ENCODE results near the gene WDR26. TPM values are rescaled to one million over a fixed set of nuclear protein-coding genes. Genes with fewer than 3 reads are reported as not detected.

The WDR26 gene
- total and polyA plus RNA-seq, 9 of the 15 experiments (the other 6 are each of a cell fraction or from before 2014, with no cell fraction given) = 11.5 to 66.0 (median 39.8) TPM

- TF ChIP-seq KLF1 (tag; IDR thresholded peaks at IDR 0.05) (no peak), TCF7L2 (IDR thresholded peaks at IDR 0.05; ENCODE audit: low read depth, low read length) (no peak), ZBTB49 (CRISPR knock-in tag; IDR thresholded peaks at IDR 0.05; ENCODE audit: borderline replicate concordance) (no peak), HNRNPL (IDR thresholded peaks at IDR 0.05; ENCODE audit: low read depth, low read length) (no peak), MEF2D (tag; conservative IDR thresholded peaks at IDR 0.05; ENCODE audit: low read depth) (peak; percentile 38; the same call in 1 of the 2 replicates), ZNF134 (CRISPR knock-in tag; conservative IDR thresholded peaks at IDR 0.05) (no peak), ZNF695 (CRISPR knock-in tag; IDR thresholded peaks at IDR 0.05) (no peak), EWSR1 (IDR thresholded peaks at IDR 0.05; ENCODE audit: borderline replicate concordance, low read depth, partially characterized antibody) (no peak), ZNF12 (CRISPR knock-in tag; IDR thresholded peaks at IDR 0.05) (no peak), HMGN3 (IDR thresholded peaks at IDR 0.05; ENCODE audit: borderline replicate concordance, extremely low read depth, insufficient read length, low read depth, low read length) (no peak), SMAD1 (IDR thresholded peaks at IDR 0.05; ENCODE audit: low read depth, low read length, partially characterized antibody) (no peak), NBN (IDR thresholded peaks at IDR 0.05; ENCODE audit: low read depth) (0 out of 2 replicates have a peak, but pooled peaks have one; percentile 61), HDAC8 (tag; IDR thresholded peaks at IDR 0.05) (no peak), IRF1 (CRISPR knock-in tag; IDR thresholded peaks at IDR 0.05; ENCODE audit: borderline replicate concordance) (no peak), BCOR (IDR thresholded peaks at IDR 0.05) (no peak), ZNF140 (CRISPR knock-in tag; IDR thresholded peaks at IDR 0.05) (no peak), E4F1 (CRISPR knock-in tag; IDR thresholded peaks at IDR 0.05; ENCODE audit: borderline replicate concordance) (no peak), ZC3H8 (IDR thresholded peaks at IDR 0.05) (no peak), GTF2E2 (tag; IDR thresholded peaks at IDR 0.05) (no peak), SMARCE1 (IDR thresholded peaks at IDR 0.05) (peak; percentile 48; the same call in 1 of the 2 replicates), KDM2B (CRISPR knock-in tag; IDR thresholded peaks at IDR 0.05) (no peak), NCOR1 (IDR thresholded peaks at IDR 0.05) (no peak)
Observed at GRCh38 chr1:224357626-224358124, 76.9 kb downstream of the WDR26 start (continued).

Measured in K562 (cell line).